Measurements from ENCODE around the gene CLCA2. TPM values are rescaled to one million over a fixed set of nuclear protein-coding genes. Genes with fewer than 3 reads are reported as not detected.

CLCA2 gene
- total RNA-seq, 1 donor from 2014 or later: 0.35 TPM

- no peak for DNase-seq (ENCODE audit: extremely low read depth, low read depth, low spot score)
Observed at GRCh38 chr1:86505564-86505902, 81.6 kb downstream of the CLCA2 start.

Other genes starting within 250 kb of the CLCA2 start
- 46.3 and 84.9 TPM in 2 replicates for gene ODF2L, start 27.8 kb upstream of the CLCA2 start, total RNA-seq
- gene CLCA1, start 44.8 kb downstream of the CLCA2 start, total RNA-seq: not detected in 2 replicates
- not detected in 2 replicates for gene CLCA4, start 122.9 kb downstream of the CLCA2 start, total RNA-seq

Data from glomerular endothelial cell (primary cell).